ENCODE measurements around the gene SORL1. TPM values are rescaled to one million over a fixed set of nuclear protein-coding genes. Genes with fewer than 3 reads are reported as not detected.

Gene SORL1
- total RNA-seq, 1 donor from 2014 or later: 11.1 TPM

DNA sequence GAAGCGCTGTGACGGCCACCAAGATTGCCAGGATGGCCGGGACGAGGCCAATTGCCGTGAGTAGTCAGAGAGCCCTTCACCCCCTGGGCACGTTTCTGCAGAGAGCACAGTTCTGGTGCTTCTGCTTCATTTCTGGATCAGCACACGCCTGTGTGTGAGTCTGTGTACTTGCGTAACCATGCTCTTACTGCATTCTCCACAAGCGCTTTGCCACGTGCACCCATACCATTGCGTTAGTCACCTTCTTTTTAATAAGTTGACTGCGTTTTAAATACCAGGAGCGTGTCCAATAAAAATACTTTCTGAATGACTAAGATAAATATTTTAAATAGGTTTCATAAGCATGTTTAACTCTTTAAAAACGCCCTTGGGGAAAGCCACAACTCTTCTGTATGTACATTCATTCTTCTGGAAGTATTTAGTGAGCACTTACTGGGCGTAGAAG, 143.6 kb downstream of the SORL1 start:
- Mint-ChIP-seq H3K27me3 (ENCODE audit: unreplicated experiment) (no peaks in the 10 kb centered on the region), H3K9me3 (ENCODE audit: unreplicated experiment) (no peaks in the 10 kb centered on the region), H3K27ac (ENCODE audit: unreplicated experiment) (no peak overlapping the region), H3K4me1 (ENCODE audit: low read depth, unreplicated experiment) (no peaks in the 10 kb centered on the region), H3K36me3 (ENCODE audit: unreplicated experiment) (no peaks in the 10 kb centered on the region), H3K4me3 (ENCODE audit: unreplicated experiment) (no peak overlapping the region)
- TF ChIP-seq, protein P1, sequence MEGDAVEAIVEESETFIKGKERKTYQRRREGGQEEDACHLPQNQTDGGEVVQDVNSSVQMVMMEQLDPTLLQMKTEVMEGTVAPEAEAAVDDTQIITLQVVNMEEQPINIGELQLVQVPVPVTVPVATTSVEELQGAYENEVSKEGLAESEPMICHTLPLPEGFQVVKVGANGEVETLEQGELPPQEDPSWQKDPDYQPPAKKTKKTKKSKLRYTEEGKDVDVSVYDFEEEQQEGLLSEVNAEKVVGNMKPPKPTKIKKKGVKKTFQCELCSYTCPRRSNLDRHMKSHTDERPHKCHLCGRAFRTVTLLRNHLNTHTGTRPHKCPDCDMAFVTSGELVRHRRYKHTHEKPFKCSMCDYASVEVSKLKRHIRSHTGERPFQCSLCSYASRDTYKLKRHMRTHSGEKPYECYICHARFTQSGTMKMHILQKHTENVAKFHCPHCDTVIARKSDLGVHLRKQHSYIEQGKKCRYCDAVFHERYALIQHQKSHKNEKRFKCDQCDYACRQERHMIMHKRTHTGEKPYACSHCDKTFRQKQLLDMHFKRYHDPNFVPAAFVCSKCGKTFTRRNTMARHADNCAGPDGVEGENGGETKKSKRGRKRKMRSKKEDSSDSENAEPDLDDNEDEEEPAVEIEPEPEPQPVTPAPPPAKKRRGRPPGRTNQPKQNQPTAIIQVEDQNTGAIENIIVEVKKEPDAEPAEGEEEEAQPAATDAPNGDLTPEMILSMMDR (IDR thresholded peaks at IDR 0.05; ENCODE audit: partially characterized antibody, unreplicated experiment): no peak
- DNase-seq: no peak

DNA sequence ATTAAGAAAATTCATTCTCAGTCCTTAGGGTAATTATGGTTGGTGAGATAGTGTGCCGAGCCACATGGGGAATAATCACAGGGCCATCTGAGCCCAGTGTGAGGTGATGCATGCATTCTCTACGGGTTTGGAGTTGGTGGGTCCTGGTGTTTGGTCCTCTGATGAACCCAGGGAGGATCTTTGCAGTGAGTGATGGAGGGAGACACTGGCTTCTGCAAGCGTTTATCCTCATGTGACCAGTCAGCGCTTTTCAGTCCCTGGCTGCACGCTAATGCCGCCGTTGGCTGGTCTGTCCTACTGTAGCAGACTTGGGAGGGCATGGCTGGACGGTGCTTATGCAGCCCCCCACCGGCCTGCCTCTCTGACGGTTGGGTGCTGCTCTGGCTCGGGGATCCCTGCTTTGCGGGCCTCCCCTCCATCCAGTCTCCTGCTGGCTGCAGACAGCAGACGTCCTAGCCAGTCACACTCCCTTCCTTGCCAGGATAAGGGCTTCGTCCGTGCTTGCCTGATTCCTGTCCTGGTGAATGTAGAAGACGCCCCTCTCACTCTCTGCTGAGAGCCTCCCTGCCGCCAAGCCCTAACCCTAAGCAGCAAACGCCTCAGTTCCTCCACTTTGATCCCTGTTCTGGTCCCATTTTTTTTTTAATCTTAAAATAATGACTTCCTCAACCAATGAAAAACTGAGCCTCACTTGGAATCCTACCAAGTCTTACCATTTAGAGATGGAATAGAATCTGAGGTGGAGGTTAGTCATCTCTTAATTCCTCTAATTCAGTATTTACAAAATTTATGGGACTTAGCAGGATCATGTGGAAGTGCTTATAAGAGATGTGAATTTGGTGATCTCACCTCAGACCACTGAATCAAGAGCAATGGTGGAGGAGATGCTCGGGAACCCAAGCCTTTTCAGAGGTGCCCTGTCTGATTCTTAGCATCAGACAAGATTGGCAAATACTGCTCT, 144.4 kb downstream of the SORL1 start:
- TF ChIP-seq, protein P1 (IDR thresholded peaks at IDR 0.05; ENCODE audit: partially characterized antibody, unreplicated experiment): no peak
- H3K36me3 Mint-ChIP-seq (ENCODE audit: unreplicated experiment): no peaks in the 10 kb centered on the region
- no peaks in the 10 kb centered on the region for H3K4me1 Mint-ChIP-seq (ENCODE audit: low read depth, unreplicated experiment)
- H3K4me3 Mint-ChIP-seq (ENCODE audit: unreplicated experiment): no peak overlapping the region
- H3K27me3 Mint-ChIP-seq (ENCODE audit: unreplicated experiment): no peaks in the 10 kb centered on the region
- no peak for DNase-seq
- no peak overlapping the region for H3K27ac Mint-ChIP-seq (ENCODE audit: unreplicated experiment)
- no peaks in the 10 kb centered on the region for H3K9me3 Mint-ChIP-seq (ENCODE audit: unreplicated experiment)

DNA sequence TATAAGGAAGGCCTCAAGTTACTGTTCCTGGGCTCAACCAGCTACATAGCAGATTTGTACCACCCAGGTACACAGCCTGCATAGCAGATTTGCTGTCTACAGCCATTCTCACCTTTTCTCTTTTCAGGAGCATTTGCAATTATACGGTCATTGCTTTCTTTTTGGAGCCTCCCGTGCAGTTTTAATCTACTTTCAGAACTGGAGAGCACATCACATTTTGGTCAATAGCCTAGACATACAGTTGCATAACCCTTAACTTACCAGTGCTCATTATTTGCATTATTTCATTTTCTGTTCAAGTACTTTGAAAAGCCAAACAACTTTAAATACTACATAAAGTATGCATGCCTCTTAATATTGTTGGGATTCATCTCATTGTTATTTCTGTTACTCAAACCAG, 151.2 kb downstream of the SORL1 start:
- Mint-ChIP-seq H3K27ac (ENCODE audit: unreplicated experiment) (no peak overlapping the region), H3K9me3 (ENCODE audit: unreplicated experiment) (no peaks in the 10 kb centered on the region), H3K27me3 (ENCODE audit: unreplicated experiment) (no peaks in the 10 kb centered on the region), H3K36me3 (ENCODE audit: unreplicated experiment) (no peaks in the 10 kb centered on the region), H3K4me3 (ENCODE audit: unreplicated experiment) (no peak overlapping the region), H3K4me1 (ENCODE audit: low read depth, unreplicated experiment) (no peaks in the 10 kb centered on the region)
- DNase-seq: no peak
- TF ChIP-seq, protein P1 (IDR thresholded peaks at IDR 0.05; ENCODE audit: partially characterized antibody, unreplicated experiment): no peak

DNA sequence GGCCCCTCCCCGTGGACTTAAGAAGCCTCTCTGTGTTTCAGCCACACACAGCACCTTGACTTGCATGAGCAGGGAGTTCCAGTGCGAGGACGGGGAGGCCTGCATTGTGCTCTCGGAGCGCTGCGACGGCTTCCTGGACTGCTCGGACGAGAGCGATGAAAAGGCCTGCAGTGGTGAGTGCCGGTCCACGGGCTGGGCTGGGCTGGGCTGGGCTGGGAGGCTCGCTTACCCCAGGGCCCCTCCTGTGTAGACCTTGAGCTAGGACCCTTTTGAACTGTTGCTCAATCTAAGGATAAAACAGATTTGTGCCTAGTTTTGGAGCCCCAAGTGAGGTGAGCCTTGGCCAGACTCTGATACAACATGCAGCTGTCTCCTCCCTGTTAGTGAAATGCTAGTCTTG, 152.0 kb downstream of the SORL1 start:
- H3K9me3 Mint-ChIP-seq (ENCODE audit: unreplicated experiment): peaks cover 2% of the 10 kb centered on the region

More for the DNA sequence above, 152.0 kb downstream of the SORL1 start:
- TF ChIP-seq, protein P1 (IDR thresholded peaks at IDR 0.05; ENCODE audit: partially characterized antibody, unreplicated experiment): no peak
- peaks cover 4% of the 10 kb centered on the region for H3K36me3 Mint-ChIP-seq (ENCODE audit: unreplicated experiment)
- no peak overlapping the region for H3K27ac Mint-ChIP-seq (ENCODE audit: unreplicated experiment)
- DNase-seq: no peak
- no peaks in the 10 kb centered on the region for H3K4me1 Mint-ChIP-seq (ENCODE audit: low read depth, unreplicated experiment)
- H3K27me3 Mint-ChIP-seq (ENCODE audit: unreplicated experiment): no peaks in the 10 kb centered on the region
- H3K4me3 Mint-ChIP-seq (ENCODE audit: unreplicated experiment): no peak overlapping the region

Measured in glutamatergic neuron (in vitro differentiated cells).